GM13977 (cell line): ENCODE measurements around the gene SH3PXD2A.

Source experiments
- DNase-seq: peaks from one replicate; pipeline ENCODE4 v3.0.0; 2012; ENCODE audit warnings: low spot score
- CTCF ChIP-seq: IDR thresholded peaks from 2 replicates; pipeline ENCODE4 v1.5.1; 2012; ENCODE audit warnings: mild to moderate bottlenecking, control low read depth; ENCODE audit not compliant: insufficient read depth; ENCODE audit errors: extremely low read depth, missing control alignments
- in situ Hi-C: fragments of 300-500 bp; cut with MboI; formaldehyde crosslinking; loops from one replicate; pipeline ENCODE4 v1.12.0; 2022; ENCODE audit warnings: low sequenced_read_pairs, low pct_unique_long_range_greater_than_20kb, mixed read lengths, inconsistent platforms; ENCODE audit not compliant: unreplicated experiment

SH3PXD2A gene

GRCh38 chr10:103706762-103707161 lies 148.6 kb downstream of the SH3PXD2A start:
- no peak for TF ChIP-seq CTCF
- no peak for DNase-seq

GRCh38 chr10:103706047-103706446 lies 149.3 kb downstream of the SH3PXD2A start:
- in situ Hi-C loops, result no loop called here
- DNase-seq, result no peak
- peak; percentile 6 for TF ChIP-seq CTCF

More at GRCh38 chr10:103706762-103707161, 148.6 kb downstream of the SH3PXD2A start:
- in situ Hi-C loops, result no loop called here

- DNase-seq, result no peak
- in situ Hi-C loops, result no loop called here
- no peak for TF ChIP-seq CTCF
Observed at GRCh38 chr10:103703941-103704919, 151.1 kb downstream of the SH3PXD2A start.

- in situ Hi-C loops, result no loop called here
- TF ChIP-seq CTCF, result no peak
- no peak for DNase-seq
Observed at GRCh38 chr10:103701380-103702222, 153.8 kb downstream of the SH3PXD2A start.

- in situ Hi-C loops, result no loop called here
- no peak for TF ChIP-seq CTCF
- DNase-seq, result no peak
Observed at GRCh38 chr10:103700436-103700715, 155.0 kb downstream of the SH3PXD2A start.

- no peak for TF ChIP-seq CTCF
- in situ Hi-C loops, result no loop called here
- DNase-seq, result no peak
Observed at GRCh38 chr10:103699611-103700435, 155.6 kb downstream of the SH3PXD2A start.
